PFSK-1 (cell line): Measurements from ENCODE around the gene ERC2.

Experiments used
- POLR2AphosphoS5 ChIP-seq: IDR thresholded peaks from 2 replicates; pipeline ENCODE4 v1.6.1; 2012; ENCODE audit warnings: low read depth, mild to moderate bottlenecking, control low read depth, low read length, moderate library complexity
- SIN3A ChIP-seq: IDR thresholded peaks from 2 replicates; pipeline ENCODE4 v1.6.1; 2012; ENCODE audit warnings: mild to moderate bottlenecking, low read length, moderate library complexity, borderline replicate concordance; ENCODE audit not compliant: insufficient read depth

GRCh38 chr3:56055546-56055945 lies 412.7 kb downstream of the ERC2 start:
- no peak for TF ChIP-seq POLR2AphosphoS5
- TF ChIP-seq SIN3A: no peak
